SK-N-MC (cell line): Measurements from ENCODE around the gene RAP1GDS1.

Experiments
- DNase-seq: peaks from one replicate; pipeline ENCODE4 v3.0.0-alpha.2; 2011; ENCODE audit warnings: low read depth, low spot score
- H3K27ac ChIP-seq: fragments of 200-600 bp; sonication (generic); 2 replicates; pipeline ENCODE4 v1.5.1; 2016; ENCODE audit warnings: mixed run types
- H3K36me3 ChIP-seq: fragments of 200-600 bp; sonication (generic); 2 replicates; pipeline ENCODE4 v1.6.1; 2017; ENCODE audit warnings: antibody characterized with exemption, low read length, mixed read lengths; ENCODE audit not compliant: insufficient read depth
- H3K4me3 ChIP-seq: fragments of 200-600 bp; sonication (generic); 2 replicates; pipeline ENCODE4 v1.5.1; 2016
- H3K9ac ChIP-seq: fragments of 200-600 bp; sonication (generic); 2 replicates; pipeline ENCODE4 v1.8.0; 2017; ENCODE audit warnings: mixed run types, mixed read lengths; ENCODE audit not compliant: insufficient read length
- H3K9me3 ChIP-seq: fragments of 200-600 bp; sonication (generic); 2 replicates; pipeline ENCODE4 v1.6.1; 2017; ENCODE audit warnings: low read depth, mild to moderate bottlenecking, antibody characterized with exemption, low read length, moderate library complexity, mixed read lengths
- EZH2 ChIP-seq: fragments of 200-600 bp; sonication (generic); IDR thresholded peaks from one replicate; pipeline ENCODE4 v1.6.1; 2017; ENCODE audit warnings: antibody characterized with exemption
- FOXP2 ChIP-seq: optimal IDR thresholded peaks from 2 replicates; pipeline ENCODE3; 2011; ENCODE audit warnings: mild to moderate bottlenecking, moderate library complexity; ENCODE audit not compliant: insufficient read depth; ENCODE audit errors: extremely low read length, control extremely low read depth
- POLR2AphosphoS5 ChIP-seq: IDR thresholded peaks from 2 replicates; pipeline ENCODE4 v1.6.1; 2012; ENCODE audit warnings: mild to moderate bottlenecking, low read depth, low read length, borderline replicate concordance

RAP1GDS1 gene

GRCh38 chr4:98332017-98332416 lies 70.8 kb downstream of the RAP1GDS1 start:
- Histone ChIP-seq H3K9ac (no peak overlapping the region), H3K9me3 (peaks cover 6% of the 10 kb centered on the region; the same call in 1 of the 2 replicates), H3K27ac (no peak overlapping the region), H3K36me3 (peaks cover 16% of the 10 kb centered on the region; the same call in 1 of the 2 replicates), H3K4me3 (no peak overlapping the region)
- no peak for DNase-seq
- TF ChIP-seq POLR2AphosphoS5: no peak
- TF ChIP-seq EZH2: no peak
- TF ChIP-seq FOXP2: no peak

- no peak for TF ChIP-seq FOXP2
- no peak for TF ChIP-seq POLR2AphosphoS5
- no peak for TF ChIP-seq EZH2
- Histone ChIP-seq H3K27ac (no peak overlapping the region), H3K9me3 (peaks cover 6% of the 10 kb centered on the region; the same call in 1 of the 2 replicates), H3K9ac (no peak overlapping the region), H3K36me3 (peaks cover 9% of the 10 kb centered on the region; the same call in 1 of the 2 replicates), H3K4me3 (no peak overlapping the region)
- no peak for DNase-seq
These were observed 73.3 kb downstream of the RAP1GDS1 start for GRCh38 chr4:98334461-98334860.

- DNase-seq: no peak
- no peaks in the 10 kb centered on the region for H3K9me3 ChIP-seq
- peaks cover 6% of the 10 kb centered on the region; the same call in 1 of the 2 replicates for H3K36me3 ChIP-seq
- TF ChIP-seq POLR2AphosphoS5 (no peak), EZH2 (no peak), FOXP2 (no peak)
- no peak overlapping the region for H3K9ac ChIP-seq
- no peak overlapping the region for H3K4me3 ChIP-seq
- H3K27ac ChIP-seq: no peak overlapping the region
These were observed 77.7 kb downstream of the RAP1GDS1 start for GRCh38 chr4:98338761-98339438.

- Histone ChIP-seq H3K36me3 (peaks cover 6% of the 10 kb centered on the region; the same call in 1 of the 2 replicates), H3K4me3 (no peak overlapping the region), H3K9ac (no peak overlapping the region), H3K27ac (no peak overlapping the region), H3K9me3 (no peaks in the 10 kb centered on the region)
- TF ChIP-seq EZH2: no peak
- no peak for TF ChIP-seq FOXP2
- no peak for TF ChIP-seq POLR2AphosphoS5
- DNase-seq: no peak
These were observed 80.1 kb downstream of the RAP1GDS1 start for GRCh38 chr4:98341309-98341708.

GRCh38 chr4:98343626-98344025 lies 82.4 kb downstream of the RAP1GDS1 start:
- Histone ChIP-seq H3K9me3 (no peaks in the 10 kb centered on the region), H3K36me3 (peaks cover 6% of the 10 kb centered on the region; the same call in 1 of the 2 replicates), H3K27ac (no peak overlapping the region), H3K9ac (no peak overlapping the region), H3K4me3 (no peak overlapping the region)
- TF ChIP-seq EZH2 (no peak), FOXP2 (no peak), POLR2AphosphoS5 (no peak)
- DNase-seq: no peak

- H3K27ac ChIP-seq: no peak overlapping the region
- no peak for TF ChIP-seq EZH2
- TF ChIP-seq POLR2AphosphoS5: no peak
- no peak for TF ChIP-seq FOXP2
- no peak for DNase-seq
- H3K4me3 ChIP-seq: no peak overlapping the region
- H3K9me3 ChIP-seq: no peaks in the 10 kb centered on the region
- no peak overlapping the region for H3K9ac ChIP-seq
- peaks cover 6% of the 10 kb centered on the region; the same call in 1 of the 2 replicates for H3K36me3 ChIP-seq
These were observed 84.7 kb downstream of the RAP1GDS1 start for GRCh38 chr4:98345838-98346237.

- Histone ChIP-seq H3K36me3 (no peaks in the 10 kb centered on the region), H3K9me3 (no peaks in the 10 kb centered on the region), H3K4me3 (0 out of 2 replicates have a peak overlapping the region, but pooled peaks have one; percentile 6), H3K9ac (peak overlapping the region; percentile 1), H3K27ac (peak overlapping the region; percentile 75)
- TF ChIP-seq POLR2AphosphoS5 (no peak), FOXP2 (no peak), EZH2 (no peak)
- no peak for DNase-seq
These were observed 91.2 kb downstream of the RAP1GDS1 start for GRCh38 chr4:98352396-98352795.

GRCh38 chr4:98352940-98353339 lies 91.8 kb downstream of the RAP1GDS1 start:
- 0 out of 2 replicates have a peak overlapping the region, but pooled peaks have one; percentile 6 for H3K4me3 ChIP-seq
- no peaks in the 10 kb centered on the region for H3K9me3 ChIP-seq
- H3K9ac ChIP-seq: no peak overlapping the region
- DNase-seq: no peak
- H3K27ac ChIP-seq: peak overlapping the region; percentile 75
- TF ChIP-seq POLR2AphosphoS5: no peak
- TF ChIP-seq FOXP2: no peak
- TF ChIP-seq EZH2: no peak
- no peaks in the 10 kb centered on the region for H3K36me3 ChIP-seq
